OCI-M2 (cell line): ENCODE data around the gene KCNQ1.

Source experiments
- DNase-seq: peaks from one replicate; lab custom pipeline; 2025; ENCODE audit not compliant: unreplicated experiment; lab: John Stamatoyannopoulos, UW

The KCNQ1 gene

DNA sequence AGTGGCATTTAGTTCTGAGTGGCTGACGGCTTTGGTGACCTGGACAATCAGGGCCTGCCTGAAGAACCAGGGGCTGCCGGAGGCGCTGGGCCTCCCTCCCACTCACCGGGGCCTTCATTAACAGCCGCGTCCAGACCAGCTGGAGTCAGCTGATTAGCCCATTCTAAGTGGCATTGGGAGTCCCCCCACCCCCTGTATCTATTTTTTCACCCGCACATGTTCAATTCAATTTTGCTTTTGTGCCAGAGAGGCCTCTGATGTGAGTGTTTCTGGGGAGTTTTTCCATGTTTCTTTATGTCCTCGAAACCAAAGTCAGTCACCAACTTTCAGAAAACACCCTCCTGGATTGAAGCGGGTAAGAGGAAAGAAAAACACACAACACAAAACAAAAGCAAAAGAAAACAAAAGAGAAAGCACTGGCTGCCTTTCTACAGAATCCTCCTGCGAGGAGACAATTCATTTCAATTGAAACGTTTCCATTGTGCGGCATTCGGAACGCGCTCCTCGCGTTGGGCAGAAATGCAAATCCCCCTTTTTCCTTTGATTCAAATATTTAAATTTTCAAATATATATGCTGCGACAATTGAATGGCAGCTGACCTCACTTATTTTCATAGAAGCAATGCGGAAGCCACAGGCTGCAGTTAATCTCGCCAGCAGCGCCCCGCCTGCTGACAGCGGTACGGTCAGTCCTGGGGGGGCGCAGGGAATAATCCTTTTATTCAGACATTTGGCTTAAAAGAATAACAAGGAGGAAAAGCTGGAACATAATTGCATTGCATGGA is 423.1 kb downstream of the KCNQ1 start:
- DNase-seq: peak; percentile 60

DNA sequence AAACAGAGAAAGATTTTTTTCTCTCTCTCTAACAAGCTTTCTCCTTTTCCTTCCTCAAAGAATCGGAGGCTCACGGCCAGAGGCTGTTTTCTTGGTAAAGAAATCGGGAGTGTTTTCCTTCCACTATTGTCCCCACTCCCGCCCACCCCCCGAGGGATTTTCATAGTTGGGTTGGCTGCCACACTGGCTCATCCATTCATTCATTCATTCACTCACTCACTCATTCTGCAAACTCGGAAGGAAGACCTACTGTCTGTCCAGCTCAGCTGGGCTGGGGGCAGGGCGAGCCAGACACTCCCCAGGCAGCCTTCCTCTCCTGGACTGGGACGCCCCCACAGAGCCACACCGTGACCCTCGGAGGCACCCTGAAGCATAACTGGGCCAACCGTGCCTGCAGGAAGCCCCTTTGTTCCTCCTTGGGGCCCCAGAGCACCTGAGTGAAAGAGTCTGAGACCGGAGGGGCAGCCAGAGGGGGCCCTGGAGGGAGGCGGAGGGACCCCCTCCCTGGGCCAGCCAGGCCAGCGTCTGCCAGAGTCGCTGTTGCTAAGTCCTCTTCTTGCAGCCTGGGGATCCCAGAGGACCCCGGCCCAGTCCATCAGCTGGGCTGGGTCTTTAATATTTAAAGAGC is 423.8 kb downstream of the KCNQ1 start:
- no peak for DNase-seq

DNA sequence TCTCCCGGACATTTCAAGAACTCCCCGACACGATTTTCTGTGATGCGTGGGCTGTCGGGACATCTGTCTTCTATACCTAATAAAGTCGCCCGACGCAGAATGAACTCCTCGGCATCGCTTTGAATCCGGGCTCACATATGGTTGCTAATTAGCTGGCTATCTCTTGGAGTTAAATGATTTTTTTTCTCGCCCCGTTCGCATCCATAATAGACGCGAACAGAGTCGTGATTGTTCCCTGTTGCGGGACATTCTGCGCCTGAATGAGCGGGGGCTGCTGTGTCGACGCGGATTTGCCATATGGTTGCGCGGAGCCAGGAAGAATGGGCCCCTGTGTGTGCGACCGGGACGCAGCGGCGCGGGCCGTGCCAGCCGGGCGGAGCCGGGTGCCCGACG is 424.3 kb downstream of the KCNQ1 start:
- no peak for DNase-seq

DNA sequence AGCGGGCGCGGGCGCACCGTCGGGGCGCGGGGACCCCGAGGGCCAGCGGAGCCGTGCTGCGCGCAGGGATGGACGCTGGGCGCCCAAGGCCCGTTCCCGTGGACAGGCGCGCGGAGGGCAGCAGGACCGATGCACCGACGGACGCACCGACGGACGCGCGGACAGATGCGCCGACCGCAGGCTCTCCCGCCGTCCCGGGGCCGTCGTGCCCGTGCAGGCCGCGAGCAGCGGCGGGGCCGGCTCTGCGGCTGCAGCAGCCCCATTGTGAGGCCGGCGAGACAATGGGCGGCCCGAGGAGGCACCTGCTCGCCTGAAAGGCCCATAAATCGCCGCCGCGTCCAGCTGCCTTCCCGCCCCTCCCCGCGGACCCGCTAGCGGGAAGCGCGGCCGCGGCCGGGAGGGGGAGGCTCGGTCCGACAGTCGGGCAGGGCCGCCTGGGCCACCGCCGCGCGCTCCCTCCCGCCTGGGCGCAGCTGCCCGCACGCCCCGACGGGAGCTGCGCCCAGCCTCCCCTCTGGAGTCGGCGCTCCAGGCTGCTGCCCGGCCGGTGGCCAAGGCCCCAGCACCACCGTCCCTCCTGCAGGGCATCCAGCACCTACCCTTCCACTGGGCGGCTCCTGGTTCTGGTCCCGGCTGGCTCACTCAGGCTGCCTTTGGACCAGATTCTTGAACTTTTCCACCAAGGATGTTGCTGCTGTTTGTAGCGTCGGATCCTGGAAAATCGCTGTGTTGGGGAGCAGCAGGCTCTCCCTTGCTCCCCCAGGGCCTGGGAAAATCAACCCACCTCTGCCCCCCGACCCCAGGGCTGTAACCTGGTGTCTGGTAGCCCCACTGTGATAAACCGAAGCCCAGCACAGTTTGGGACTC is 425.0 kb downstream of the KCNQ1 start:
- DNase-seq: no peak

DNA sequence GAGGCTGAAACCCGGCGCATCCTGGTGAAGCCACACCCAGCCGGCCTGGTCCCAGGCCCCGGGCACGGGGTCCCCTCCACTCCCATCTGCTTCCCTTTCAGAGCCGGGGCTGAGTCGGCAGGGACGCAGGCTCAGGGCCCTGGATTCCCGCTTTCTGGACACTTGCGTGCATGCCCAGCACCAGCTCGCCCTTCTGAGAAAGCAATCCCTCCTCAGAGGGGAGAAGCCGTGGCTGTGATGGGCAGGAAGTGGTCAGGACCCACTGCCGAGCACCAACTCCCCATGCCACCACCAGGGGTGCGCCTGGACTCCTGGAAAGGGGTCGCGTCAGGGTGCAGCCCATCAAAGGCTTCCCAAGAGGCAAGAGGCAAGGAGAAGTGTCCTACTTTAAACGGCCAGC is 425.7 kb downstream of the KCNQ1 start:
- DNase-seq: no peak

DNA sequence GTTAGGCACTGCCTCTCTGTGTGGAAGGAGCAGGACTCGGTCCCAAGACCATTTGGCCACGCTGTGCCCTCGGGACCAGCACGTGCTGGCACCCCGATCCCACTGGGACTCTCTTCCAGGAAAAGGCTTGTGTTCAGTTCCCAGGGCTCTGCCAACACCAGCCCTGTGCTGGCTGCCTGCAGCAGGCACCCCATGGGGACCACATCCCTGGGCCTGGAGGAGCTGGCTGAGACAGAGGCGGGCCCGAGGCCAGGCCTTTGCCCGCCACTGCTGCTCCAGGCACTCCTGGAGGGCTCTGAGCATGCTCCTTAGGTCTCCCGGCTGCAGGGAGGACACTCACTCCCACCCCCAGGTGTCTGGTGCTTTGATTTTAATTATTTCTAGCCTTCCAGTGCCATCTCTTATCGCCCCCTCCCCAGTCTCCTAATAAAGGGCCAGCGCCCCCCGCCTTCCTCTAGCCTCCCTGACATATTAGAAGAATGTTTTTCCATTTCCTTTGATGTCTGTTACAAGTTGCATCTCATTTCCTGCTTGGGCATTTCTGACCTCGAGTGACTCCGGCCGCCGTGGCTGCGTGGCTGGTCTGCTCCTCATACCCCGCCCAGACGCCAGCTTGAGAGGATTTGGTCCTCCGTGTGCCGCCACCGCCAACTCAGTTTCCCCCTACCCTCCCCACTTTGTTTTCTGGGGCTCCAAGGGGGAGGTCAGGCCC is 426.3 kb downstream of the KCNQ1 start:
- DNase-seq: no peak

DNA sequence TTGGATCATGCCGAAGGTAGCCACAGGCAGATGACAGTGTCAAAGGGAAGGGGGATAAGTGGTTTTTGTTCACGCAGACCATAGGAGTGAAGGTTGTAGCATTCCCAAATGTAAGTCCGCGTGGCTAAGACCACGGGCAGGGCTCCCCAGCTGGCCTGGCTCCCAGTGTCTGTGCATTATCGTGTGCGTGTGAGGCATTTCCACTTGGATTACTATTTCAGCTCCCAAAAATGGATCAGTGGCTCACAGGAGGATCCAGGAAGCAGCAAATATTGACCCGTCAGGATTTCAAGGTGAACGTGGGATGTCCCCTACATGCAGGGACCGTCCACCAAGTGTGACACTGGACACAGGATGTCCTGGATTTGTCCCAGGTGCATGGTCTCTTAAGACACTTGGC is 430.2 kb downstream of the KCNQ1 start:
- DNase-seq: no peak

DNA sequence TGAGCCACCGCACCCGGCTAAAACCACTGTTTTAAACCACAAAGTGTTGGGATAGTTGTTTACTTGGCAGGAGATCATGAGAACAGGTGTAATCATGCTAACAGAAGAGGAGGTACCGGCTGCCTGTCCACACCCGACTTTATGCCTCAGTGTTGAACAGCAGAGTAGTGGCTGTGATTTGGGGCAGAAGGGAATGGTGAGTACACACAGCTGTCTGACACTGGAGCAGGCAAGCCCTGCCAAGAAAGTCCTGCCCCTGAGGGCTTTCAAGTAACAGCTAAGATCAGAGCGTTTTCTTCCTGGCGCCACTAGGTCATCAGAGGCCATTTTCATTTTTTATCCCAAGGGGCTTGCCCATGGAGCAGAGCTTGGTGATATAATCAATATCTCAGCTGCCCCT is 432.7 kb downstream of the KCNQ1 start:
- no peak for DNase-seq

DNA sequence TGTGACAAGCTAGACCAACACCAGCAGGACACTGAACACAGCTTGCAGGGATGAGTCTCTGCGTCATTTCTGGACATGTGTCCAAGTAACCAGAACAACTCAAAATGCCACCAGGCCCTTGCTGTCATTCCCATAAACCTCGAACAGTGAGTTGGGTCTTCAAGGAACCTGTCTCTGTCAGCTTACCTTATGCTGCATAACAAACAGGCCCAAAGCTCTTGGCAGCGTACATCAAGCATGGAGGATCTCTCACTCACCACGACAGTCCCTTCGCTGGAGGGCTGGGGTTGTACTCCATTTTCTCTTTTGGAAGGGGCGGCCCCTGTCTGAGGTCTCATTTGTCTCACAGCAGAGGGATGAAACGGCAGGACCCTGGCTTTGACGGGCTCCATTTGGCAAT is 434.0 kb downstream of the KCNQ1 start:
- DNase-seq: no peak

DNA sequence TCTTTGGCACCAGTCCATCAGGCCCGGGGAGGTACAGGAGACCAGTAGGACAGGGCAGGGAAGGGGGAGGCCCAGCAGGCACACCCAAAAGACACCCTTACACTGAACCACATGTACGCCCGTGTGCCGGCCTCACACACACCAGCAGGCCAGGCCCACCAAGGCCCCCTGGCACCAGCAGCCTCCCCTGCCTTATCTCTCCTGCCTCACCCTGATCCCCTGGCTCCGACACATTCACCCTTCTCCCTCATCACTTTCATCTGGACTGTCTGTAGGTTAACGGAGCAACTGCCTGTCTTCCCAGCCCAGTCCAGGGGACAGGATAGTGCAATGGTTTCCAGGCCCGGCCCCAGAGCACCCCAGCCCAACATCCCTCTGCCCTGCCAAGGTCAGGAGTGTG is 435.8 kb downstream of the KCNQ1 start:
- DNase-seq: no peak

DNA sequence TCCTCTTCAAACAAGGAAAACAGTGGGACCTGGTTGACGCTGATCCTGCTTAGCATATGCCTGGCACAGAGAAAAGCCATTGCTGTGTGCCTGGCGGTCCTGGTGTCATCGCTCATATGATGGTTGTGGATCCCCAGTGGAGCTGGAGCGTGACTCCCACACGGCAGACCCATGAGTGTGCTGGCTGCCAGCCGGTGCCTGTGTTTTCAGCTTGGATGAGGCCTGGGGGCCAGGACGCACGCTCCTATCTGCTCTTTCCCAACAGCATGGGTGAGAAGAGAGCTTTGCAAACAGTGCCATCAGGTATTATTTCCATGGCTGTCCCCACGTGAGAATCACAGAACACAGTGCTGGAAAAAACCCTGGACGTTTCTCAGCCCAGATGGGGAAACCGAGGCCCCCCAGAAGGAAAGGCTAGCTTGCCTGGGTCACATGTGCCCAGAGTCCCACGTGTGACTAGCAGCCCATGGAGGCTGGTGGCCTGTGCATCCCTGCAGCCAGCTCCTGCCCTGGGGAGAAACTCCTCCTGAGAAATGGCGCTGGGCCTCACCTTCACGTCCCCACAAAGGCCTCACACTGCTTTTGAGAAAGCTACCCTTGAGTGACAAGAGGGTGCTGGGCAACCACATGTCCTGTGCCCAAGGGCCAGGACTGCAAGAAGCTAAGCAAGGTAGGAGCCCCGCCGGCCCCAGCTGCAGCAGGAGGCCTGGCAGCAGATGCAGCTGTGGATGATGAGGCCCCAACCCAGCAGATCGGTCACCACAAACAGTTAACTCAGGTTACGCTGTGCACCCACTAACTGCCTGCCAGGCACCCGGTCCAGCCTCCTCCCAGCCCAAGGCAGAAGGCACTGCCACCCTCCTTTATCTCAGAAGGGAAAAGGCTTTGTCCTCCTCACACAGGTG is 436.5 kb downstream of the KCNQ1 start:
- DNase-seq: no peak

DNA sequence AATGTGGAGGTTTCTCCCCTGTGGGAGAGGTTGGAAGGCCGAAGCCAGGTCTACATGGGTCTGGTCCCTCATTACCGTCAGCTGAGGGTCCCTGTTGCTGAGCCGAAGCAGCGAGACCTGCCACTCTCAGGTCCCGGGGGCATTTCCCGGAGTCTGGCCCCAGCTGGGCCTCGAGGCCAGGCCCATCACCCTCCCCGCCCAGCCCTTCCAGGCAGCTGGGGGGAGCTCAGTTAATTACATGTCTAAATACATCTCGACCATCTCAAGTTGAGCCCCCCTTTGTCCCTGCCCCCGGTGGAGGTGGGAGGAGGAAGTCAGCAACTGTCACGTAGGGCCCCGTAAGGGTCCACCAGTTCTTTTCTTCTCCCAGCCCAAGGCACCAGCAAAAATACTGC is 437.2 kb downstream of the KCNQ1 start:
- DNase-seq: no peak

DNA sequence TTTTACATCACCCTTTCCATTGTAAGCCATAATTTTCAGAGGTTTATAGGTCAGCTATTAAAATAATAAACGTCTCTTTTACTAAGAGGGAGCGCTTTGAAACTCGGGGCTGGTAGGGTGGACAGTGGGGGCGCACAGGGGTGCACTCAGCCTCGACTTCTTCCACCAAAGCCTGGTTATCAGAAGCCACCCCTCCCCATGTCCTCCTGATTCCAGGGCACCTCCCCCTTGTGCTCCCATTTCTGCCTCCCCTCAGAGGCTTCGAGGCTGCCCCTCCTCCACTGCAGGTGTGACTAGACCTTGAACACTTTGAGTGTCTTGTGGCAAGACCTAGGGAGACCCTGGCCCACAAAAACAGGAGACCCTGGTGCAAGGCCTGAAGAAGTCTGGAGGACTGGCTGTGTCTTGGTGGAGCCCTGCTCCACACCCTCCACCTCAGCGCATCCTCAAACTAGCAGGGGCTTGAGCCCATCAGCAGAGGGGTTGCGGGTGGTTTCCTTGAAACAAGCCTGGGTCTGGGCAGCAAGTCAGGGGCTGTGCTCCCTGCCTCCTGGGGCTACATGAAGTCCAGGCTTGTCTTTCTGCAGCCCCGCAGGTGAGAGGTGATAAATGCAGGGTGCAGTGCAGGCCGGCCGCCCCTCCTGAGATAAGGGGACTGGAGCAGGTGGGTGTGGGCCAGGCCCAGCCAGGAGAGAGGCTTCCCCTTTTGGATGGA is 437.7 kb downstream of the KCNQ1 start:
- DNase-seq: no peak

DNA sequence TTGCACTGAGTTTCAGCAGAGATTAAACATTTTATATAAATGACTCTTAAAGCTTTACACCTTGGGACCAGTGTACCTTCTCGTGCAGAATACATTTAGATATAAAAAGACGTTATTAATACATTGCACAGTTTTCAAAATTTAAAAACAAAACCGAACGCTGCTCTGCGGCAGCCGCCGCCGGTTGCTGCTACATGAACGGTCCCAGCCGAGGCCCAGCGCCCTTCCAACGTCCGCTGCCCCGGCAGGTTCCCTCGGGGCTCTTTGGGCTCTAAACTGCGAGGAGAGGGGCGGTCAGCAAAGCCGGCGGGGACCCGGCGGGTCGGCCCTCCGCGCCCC is 438.8 kb downstream of the KCNQ1 start:
- no peak for DNase-seq

DNA sequence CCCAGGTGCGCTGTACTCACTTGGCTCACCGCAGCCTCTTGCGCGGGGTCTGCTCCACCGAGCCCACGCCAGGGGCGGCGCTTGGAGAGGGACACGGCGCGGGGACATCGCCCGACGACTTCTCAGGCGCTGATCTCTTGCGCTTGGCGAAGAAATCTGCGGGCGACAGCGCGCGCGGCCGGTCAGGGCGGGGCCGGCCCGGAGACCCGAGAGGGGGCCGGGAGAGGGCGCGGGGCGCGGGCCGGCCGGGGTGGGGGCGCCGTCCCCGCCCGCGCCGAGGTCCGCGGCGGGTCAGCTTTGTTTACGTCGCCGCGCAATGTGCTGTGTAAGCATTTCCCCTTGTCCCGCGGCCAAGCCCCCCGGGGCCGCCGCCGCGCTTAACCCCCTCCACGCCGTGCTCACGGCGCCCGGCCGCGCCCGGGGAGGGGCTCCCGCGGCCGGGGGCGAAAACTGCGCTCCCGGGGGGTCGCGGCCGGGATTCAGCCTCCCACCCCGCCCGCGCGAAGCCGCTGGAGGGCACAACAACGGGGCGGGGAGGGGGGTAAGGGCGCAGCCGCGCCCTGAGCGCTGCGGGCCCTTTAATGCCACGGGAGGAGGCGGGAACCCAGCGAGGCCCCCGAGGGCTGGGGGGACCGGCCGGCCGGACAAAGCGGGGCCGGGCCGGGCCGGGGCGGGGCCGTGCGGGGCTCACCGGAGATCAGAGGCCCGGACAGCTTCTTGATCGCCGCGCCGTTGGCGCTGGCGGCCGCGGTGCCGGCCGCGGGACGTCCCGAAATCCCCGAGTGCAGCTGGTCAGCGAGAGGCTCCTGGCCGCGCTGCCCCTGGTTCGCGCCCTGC is 439.4 kb downstream of the KCNQ1 start:
- DNase-seq: no peak

DNA sequence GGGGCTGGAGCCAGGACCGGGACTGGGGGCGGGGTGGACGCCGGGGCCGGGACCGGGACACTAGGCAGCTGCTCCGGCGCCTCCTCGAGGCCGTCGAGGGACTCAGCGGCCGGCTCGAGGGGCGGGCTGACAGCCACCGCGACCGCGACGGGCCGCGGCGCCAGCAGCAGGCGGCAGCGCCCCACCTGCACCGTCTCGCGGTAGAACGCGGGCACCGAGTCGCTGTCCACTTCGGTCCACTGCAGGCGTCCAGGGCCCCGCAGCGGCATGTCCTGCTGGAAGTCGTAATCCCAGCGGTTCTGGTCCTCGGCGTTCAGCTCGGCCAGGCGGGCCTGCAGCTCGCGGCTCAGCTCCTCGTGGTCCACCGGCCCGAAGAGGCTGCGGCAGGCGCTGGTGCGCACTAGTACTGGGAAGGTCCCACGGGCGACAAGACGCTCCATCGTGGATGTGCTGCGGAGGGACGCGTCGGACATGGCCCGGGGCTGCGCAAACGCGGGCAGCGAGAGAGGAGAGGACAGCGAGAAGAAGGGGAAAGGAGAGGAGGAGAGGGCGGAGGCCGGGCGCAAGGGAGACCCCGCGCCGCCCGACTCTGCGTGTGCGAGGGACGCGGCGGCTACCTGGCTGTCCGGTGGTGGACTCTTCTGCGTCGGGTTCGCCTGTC is 440.3 kb downstream of the KCNQ1 start:
- no peak for DNase-seq

DNA sequence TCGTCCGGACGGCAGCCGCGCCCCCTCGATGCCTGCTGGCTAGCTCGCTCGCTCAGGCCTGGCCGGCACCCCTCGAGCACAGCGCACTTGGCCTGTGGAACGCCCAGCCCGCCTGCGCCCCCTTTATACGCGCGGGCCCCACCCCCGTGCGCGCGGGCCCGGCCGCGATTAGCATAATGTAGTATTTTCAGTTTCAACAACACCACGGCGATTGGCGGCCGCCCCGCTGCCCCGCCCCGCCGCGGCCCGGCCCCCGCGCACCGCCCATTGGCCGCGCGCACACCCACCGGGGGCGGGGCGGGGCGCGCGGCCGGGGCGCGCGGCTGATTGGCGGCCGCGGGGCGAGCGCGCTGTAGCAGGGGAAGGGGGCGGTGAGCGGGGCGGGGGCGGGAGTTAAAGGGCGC is 440.9 kb downstream of the KCNQ1 start, which contains the start of gene CDKN1C:
Gene CDKN1C (minus strand): TSS at position 98 of the 404 bp plus-strand sequence. CDS start 319 bp downstream, outside the sequence.
- DNase-seq: no peak

DNA sequence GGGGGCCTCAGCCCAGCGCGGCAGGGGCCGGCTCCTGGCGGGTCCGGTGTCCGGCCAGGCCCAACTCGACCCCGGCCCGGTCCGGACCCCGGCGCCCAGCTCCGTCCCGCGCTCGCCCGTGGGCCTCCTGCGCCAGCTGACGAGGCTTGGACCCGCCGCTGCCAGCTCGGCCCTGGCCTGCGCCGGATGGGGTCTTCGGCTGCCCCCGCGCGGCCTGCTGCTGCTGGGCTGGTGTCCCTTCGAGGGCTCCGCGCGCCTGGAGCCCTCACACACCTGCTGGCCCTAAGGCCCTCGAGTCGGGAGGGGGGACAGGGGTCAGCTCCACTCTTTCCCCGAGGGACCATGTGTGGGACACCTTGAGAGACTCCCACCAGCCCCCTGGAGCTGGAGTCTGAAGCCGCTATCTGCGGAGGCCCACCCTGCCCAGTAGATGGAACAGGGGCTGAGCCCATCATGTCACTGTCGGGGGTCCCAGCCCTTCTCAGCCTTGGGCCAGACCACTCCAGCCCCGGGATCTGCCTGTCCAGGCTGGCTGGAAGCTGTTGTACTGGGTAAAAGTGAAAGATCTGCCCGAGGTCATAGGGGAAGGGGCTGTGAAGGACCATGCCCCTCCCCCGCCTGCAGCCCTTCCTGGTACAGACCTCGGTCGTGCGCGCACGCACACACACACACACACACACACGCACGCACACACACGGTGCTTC is 441.5 kb downstream of the KCNQ1 start:
- DNase-seq: no peak
